HL-60 (cell line): ENCODE measurements around the gene OMA1.

ENCODE experiments used
- DNase-seq, 2 experiments: peaks; one replicate each; pipeline ENCODE4 v3.0.0-alpha.2; 2010 to 2020; ENCODE audit warnings: low read depth in 1 of 2, low spot score in 1 of 2
- H3K27ac ChIP-seq: fragments of 250-450 bp; sonication (Bioruptor Pico); replicated peaks from 2 replicates; pipeline ENCODE4 v1.5.1; 2020; ENCODE audit warnings: mild to moderate bottlenecking, moderate library complexity
- H3K27me3 ChIP-seq: fragments of 250-450 bp; sonication (Bioruptor Pico); 2 replicates; pipeline ENCODE4 v1.5.1; 2021; ENCODE audit warnings: mild to moderate bottlenecking, moderate library complexity; ENCODE audit not compliant: insufficient read depth, poor library complexity, severe bottlenecking
- H3K4me3 ChIP-seq: replicated peaks from 2 replicates; pipeline ENCODE4 v1.5.1; 2011; ENCODE audit warnings: mild to moderate bottlenecking, control low read depth, low read length; ENCODE audit not compliant: insufficient read depth
- CTCF ChIP-seq: IDR thresholded peaks from one replicate; pipeline ENCODE4 v1.5.1; 2011; ENCODE audit warnings: low read length, control low read depth, inconsistent platforms; ENCODE audit not compliant: insufficient read depth
- GABPA ChIP-seq: IDR thresholded peaks from 2 replicates; pipeline ENCODE4 v1.6.1; 2012; ENCODE audit warnings: low read depth
- POLR2AphosphoS5 ChIP-seq: IDR thresholded peaks from 2 replicates; pipeline ENCODE4 v1.6.1; 2012; ENCODE audit warnings: low read depth
- REST ChIP-seq: IDR thresholded peaks from 2 replicates; pipeline ENCODE4 v1.6.1; 2012; ENCODE audit warnings: low read depth; ENCODE audit not compliant: insufficient replicate concordance
- SPI1 ChIP-seq: IDR thresholded peaks from 2 replicates; pipeline ENCODE4 v1.6.1; 2012; ENCODE audit warnings: low read depth, mild to moderate bottlenecking, borderline replicate concordance

The OMA1 gene

GRCh38 chr1:58436615-58437297 lies 109.8 kb downstream of the OMA1 start:
- Histone ChIP-seq H3K27ac (no peak overlapping the region), H3K4me3 (no peak overlapping the region), H3K27me3 (no peaks in the 10 kb centered on the region)
- no peak for DNase-seq
- TF ChIP-seq SPI1 (peak; percentile 41; the same call in 1 of the 2 replicates), POLR2AphosphoS5 (no peak)

GRCh38 chr1:58435376-58435775 lies 111.2 kb downstream of the OMA1 start:
- H3K27ac ChIP-seq = no peak overlapping the region
- no peak for TF ChIP-seq SPI1
- no peak for TF ChIP-seq REST
- TF ChIP-seq GABPA = no peak
- no peak for TF ChIP-seq POLR2AphosphoS5
- no peak for TF ChIP-seq CTCF
- no peak for DNase-seq
- no peak overlapping the region for H3K4me3 ChIP-seq
- no peaks in the 10 kb centered on the region for H3K27me3 ChIP-seq

GRCh38 chr1:58434607-58435006 lies 111.9 kb downstream of the OMA1 start:
- TF ChIP-seq CTCF (no peak), SPI1 (no peak), GABPA (no peak), POLR2AphosphoS5 (no peak), REST (no peak)
- Histone ChIP-seq H3K27ac (no peak overlapping the region), H3K4me3 (no peak overlapping the region), H3K27me3 (no peaks in the 10 kb centered on the region)
- DNase-seq = no peak

- no peaks in the 10 kb centered on the region for H3K27me3 ChIP-seq
- no peak for DNase-seq
- H3K27ac ChIP-seq = no peak overlapping the region
- no peak overlapping the region for H3K4me3 ChIP-seq
- TF ChIP-seq CTCF (no peak), GABPA (no peak), REST (no peak), SPI1 (no peak), POLR2AphosphoS5 (no peak)
These were observed 112.3 kb downstream of the OMA1 start for GRCh38 chr1:58434181-58434580.
